ENCODE measurements around the gene KCNMB4.

Gene KCNMB4

GRCh38 chr12:70355972-70356371 lies 10.1 kb upstream of the KCNMB4 start:
- in situ Hi-C loops (cut with HindIII; ENCODE audit: low pct_unique_long_range_greater_than_20kb, low sequenced_read_pairs), result no loop called here
- no peak for TF ChIP-seq JUND (IDR thresholded peaks at IDR 0.05; ENCODE audit: low read depth)
- DNase-seq (ENCODE audit: low read depth in 1 of 2, low spot score in 1 of 2), result no peak

GRCh38 chr12:70359458-70360197 lies 6.5 kb upstream of the KCNMB4 start:
- in situ Hi-C loops (cut with HindIII; ENCODE audit: low pct_unique_long_range_greater_than_20kb, low sequenced_read_pairs), result no loop called here
- TF ChIP-seq JUND (IDR thresholded peaks at IDR 0.05; ENCODE audit: low read depth), result no peak
- no peak for DNase-seq (ENCODE audit: low read depth in 1 of 2, low spot score in 1 of 2)

GRCh38 chr12:70360218-70360617 lies 5.9 kb upstream of the KCNMB4 start:
- in situ Hi-C loops (cut with HindIII; ENCODE audit: low pct_unique_long_range_greater_than_20kb, low sequenced_read_pairs), result no loop called here
- DNase-seq (ENCODE audit: low read depth in 1 of 2, low spot score in 1 of 2), result no peak
- TF ChIP-seq JUND (IDR thresholded peaks at IDR 0.05; ENCODE audit: low read depth), result no peak

- no peak for TF ChIP-seq JUND (IDR thresholded peaks at IDR 0.05; ENCODE audit: low read depth)
- peak in 1 of 2 experiments; percentile 36 for DNase-seq (ENCODE audit: low read depth in 1 of 2, low spot score in 1 of 2)
- in situ Hi-C loops (cut with HindIII; ENCODE audit: low pct_unique_long_range_greater_than_20kb, low sequenced_read_pairs), result no loop called here
Observed at GRCh38 chr12:70364695-70365397, 1.2 kb upstream of the KCNMB4 start.

- TF ChIP-seq JUND (IDR thresholded peaks at IDR 0.05; ENCODE audit: low read depth), result no peak
- peak in 1 of 2 experiments; percentile 35 for DNase-seq (ENCODE audit: low read depth in 1 of 2, low spot score in 1 of 2)
- in situ Hi-C loops (cut with HindIII; ENCODE audit: low pct_unique_long_range_greater_than_20kb, low sequenced_read_pairs), result no loop called here
Observed at GRCh38 chr12:70365398-70365647, 767 bp upstream of the KCNMB4 start.

GRCh38 chr12:70366581-70367257 lies 629 bp downstream of the KCNMB4 start:
- DNase-seq (ENCODE audit: low read depth in 1 of 2, low spot score in 1 of 2), result peak; percentile 55 to 73
- in situ Hi-C loops (cut with HindIII; ENCODE audit: low pct_unique_long_range_greater_than_20kb, low sequenced_read_pairs), result no loop called here
- TF ChIP-seq JUND (IDR thresholded peaks at IDR 0.05; ENCODE audit: low read depth), result no peak

- no peak for TF ChIP-seq JUND (IDR thresholded peaks at IDR 0.05; ENCODE audit: low read depth)
- in situ Hi-C loops (cut with HindIII; ENCODE audit: low pct_unique_long_range_greater_than_20kb, low sequenced_read_pairs), result no loop called here
- DNase-seq (ENCODE audit: low read depth in 1 of 2, low spot score in 1 of 2), result no peak
Observed at GRCh38 chr12:70367258-70368141, 1.4 kb downstream of the KCNMB4 start.

- no peak for DNase-seq (ENCODE audit: low read depth in 1 of 2, low spot score in 1 of 2)
- in situ Hi-C loops (cut with HindIII; ENCODE audit: low pct_unique_long_range_greater_than_20kb, low sequenced_read_pairs), result no loop called here
- TF ChIP-seq JUND (IDR thresholded peaks at IDR 0.05; ENCODE audit: low read depth), result no peak
Observed at GRCh38 chr12:70372881-70373280, 6.8 kb downstream of the KCNMB4 start.

- TF ChIP-seq JUND (IDR thresholded peaks at IDR 0.05; ENCODE audit: low read depth), result no peak
- in situ Hi-C loops (cut with HindIII; ENCODE audit: low pct_unique_long_range_greater_than_20kb, low sequenced_read_pairs), result no loop called here
- DNase-seq (ENCODE audit: low read depth in 1 of 2, low spot score in 1 of 2), result no peak
Observed at GRCh38 chr12:70379846-70380245, 13.8 kb downstream of the KCNMB4 start.

GRCh38 chr12:70383484-70383883 lies 17.4 kb downstream of the KCNMB4 start:
- no peak for TF ChIP-seq JUND (IDR thresholded peaks at IDR 0.05; ENCODE audit: low read depth)
- peak in 1 of 2 experiments; percentile 54 for DNase-seq (ENCODE audit: low read depth in 1 of 2, low spot score in 1 of 2)
- in situ Hi-C loops (cut with HindIII; ENCODE audit: low pct_unique_long_range_greater_than_20kb, low sequenced_read_pairs), result no loop called here

- in situ Hi-C loops (cut with HindIII; ENCODE audit: low pct_unique_long_range_greater_than_20kb, low sequenced_read_pairs), result no loop called here
- TF ChIP-seq JUND (IDR thresholded peaks at IDR 0.05; ENCODE audit: low read depth), result no peak
- DNase-seq (ENCODE audit: low read depth in 1 of 2, low spot score in 1 of 2), result peak in 1 of 2 experiments; percentile 59
Observed at GRCh38 chr12:70383886-70384285, 17.8 kb downstream of the KCNMB4 start.

GRCh38 chr12:70386771-70387170 lies 20.7 kb downstream of the KCNMB4 start:
- DNase-seq (ENCODE audit: low read depth in 1 of 2, low spot score in 1 of 2), result no peak
- in situ Hi-C loops (cut with HindIII; ENCODE audit: low pct_unique_long_range_greater_than_20kb, low sequenced_read_pairs), result no loop called here
- no peak for TF ChIP-seq JUND (IDR thresholded peaks at IDR 0.05; ENCODE audit: low read depth)

Measured in T47D (cell line).